ENCODE data around the gene COMMD10. TPM values are rescaled to one million over a fixed set of nuclear protein-coding genes. Genes with fewer than 3 reads are reported as not detected.

The COMMD10 gene
- total and polyA plus RNA-seq, 10 donors: 16.6 to 55.4 (median 42.9) TPM

DNA sequence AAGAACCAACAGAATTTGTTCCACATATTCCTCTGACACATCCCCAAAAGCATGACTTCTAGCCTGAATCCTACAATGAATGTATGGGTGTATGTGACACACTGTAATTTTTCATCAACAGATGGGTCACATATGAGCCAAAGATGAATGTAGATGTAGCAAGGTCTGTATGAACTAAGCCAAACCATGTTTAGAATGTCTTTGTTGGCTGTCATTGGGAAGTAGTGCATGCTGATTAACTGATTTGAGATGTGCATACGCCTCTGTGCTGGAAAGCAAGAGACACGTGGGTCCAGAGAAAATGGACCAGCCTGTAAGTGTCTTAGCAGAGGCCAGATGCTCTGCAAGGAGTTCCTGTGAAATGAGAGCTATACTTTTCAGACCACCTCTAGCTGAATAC, 222.0 kb downstream of the COMMD10 start:
- H3K27ac ChIP-seq: no peak overlapping the region
- peaks cover 0 to 81% (median 53%) of the 10 kb centered on the region in 6 donors for H3K36me3 ChIP-seq
- H3K27me3 ChIP-seq (replicated peaks in 1 of 7): no peaks in the 10 kb centered on the region
- H3K9me3 ChIP-seq: peaks cover 7 to 71% (median 61%) of the 10 kb centered on the region in 8 donors
- TF ChIP-seq POLR2A (IDR thresholded peaks at IDR 0.05) (no peak), POLR2AphosphoS5 (IDR thresholded peaks at IDR 0.05) (no peak)
- TF ChIP-seq, protein P1, sequence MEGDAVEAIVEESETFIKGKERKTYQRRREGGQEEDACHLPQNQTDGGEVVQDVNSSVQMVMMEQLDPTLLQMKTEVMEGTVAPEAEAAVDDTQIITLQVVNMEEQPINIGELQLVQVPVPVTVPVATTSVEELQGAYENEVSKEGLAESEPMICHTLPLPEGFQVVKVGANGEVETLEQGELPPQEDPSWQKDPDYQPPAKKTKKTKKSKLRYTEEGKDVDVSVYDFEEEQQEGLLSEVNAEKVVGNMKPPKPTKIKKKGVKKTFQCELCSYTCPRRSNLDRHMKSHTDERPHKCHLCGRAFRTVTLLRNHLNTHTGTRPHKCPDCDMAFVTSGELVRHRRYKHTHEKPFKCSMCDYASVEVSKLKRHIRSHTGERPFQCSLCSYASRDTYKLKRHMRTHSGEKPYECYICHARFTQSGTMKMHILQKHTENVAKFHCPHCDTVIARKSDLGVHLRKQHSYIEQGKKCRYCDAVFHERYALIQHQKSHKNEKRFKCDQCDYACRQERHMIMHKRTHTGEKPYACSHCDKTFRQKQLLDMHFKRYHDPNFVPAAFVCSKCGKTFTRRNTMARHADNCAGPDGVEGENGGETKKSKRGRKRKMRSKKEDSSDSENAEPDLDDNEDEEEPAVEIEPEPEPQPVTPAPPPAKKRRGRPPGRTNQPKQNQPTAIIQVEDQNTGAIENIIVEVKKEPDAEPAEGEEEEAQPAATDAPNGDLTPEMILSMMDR (IDR thresholded peaks at IDR 0.05 in 8 of 11, conservative IDR thresholded peaks at IDR 0.05 in 3 of 11): no peak
- 92 to 97% (median 97%) methylated on average over 2 of the region's 2 CpGs for WGBS, 5 donors
- H3K4me3 ChIP-seq: no peak overlapping the region
- DNase-seq: no peak
- intact Hi-C loops (cut with DNase I; ENCODE audit: low total_unique reads): no loop called here
- no peaks in the 10 kb centered on the region for H3K4me1 ChIP-seq

DNA sequence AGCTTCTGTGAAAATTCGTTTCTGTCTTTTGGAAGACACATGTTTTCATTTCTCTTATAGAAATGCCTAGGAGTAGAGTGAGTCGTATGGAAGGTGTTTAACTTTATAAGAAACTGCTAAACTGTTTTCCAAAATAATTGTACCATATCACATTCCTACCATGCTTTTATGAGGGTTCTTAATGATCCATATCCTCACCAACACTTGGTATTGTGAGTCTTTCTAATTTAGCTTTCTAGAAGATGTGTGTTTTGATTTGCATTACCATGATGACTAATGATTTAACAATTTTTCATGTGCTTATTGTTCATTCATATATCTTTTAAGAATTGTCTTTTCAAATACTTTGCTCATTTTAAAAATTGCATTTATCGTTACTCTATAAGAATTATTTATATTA, 223.6 kb downstream of the COMMD10 start:
- no peak overlapping the region for H3K4me3 ChIP-seq
- TF ChIP-seq, protein P1 (IDR thresholded peaks at IDR 0.05 in 8 of 11, conservative IDR thresholded peaks at IDR 0.05 in 3 of 11): no peak
- TF ChIP-seq POLR2AphosphoS5 (IDR thresholded peaks at IDR 0.05): no peak
- no peak for TF ChIP-seq POLR2A (IDR thresholded peaks at IDR 0.05)
- H3K27ac ChIP-seq: no peak overlapping the region
- H3K27me3 ChIP-seq (replicated peaks in 1 of 7): no peaks in the 10 kb centered on the region
- H3K4me1 ChIP-seq: peaks cover 0 to 7% (median 1%) of the 10 kb centered on the region in 6 donors
- DNase-seq: no peak
- intact Hi-C loops (cut with DNase I; ENCODE audit: low total_unique reads): no loop called here
- H3K9me3 ChIP-seq: peaks cover 7 to 71% (median 61%) of the 10 kb centered on the region in 8 donors
- WGBS, 5 donors: 95 to 99% (median 97%) methylated on average over 3 of the region's 3 CpGs
- H3K36me3 ChIP-seq: peaks cover 0 to 79% (median 50%) of the 10 kb centered on the region in 6 donors

DNA sequence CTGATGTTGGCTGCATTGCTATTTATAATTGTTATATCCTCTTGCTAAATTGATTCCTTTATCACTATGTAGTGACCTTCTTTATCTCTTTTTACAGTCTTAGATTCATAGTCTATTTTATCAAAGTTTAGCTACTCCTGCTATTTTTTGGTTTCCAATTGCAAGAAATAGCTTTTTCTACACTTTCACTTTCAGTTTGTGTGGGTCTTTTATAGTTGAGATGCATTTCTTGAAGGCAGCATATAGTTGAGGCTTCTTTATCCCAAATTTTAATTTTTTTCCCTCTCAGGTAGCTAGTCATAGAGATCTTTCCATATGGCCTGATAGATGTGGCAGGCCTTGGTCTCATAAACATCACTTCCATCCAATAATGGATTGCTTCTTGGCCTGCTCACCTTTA, 228.5 kb downstream of the COMMD10 start:
- Histone ChIP-seq H3K36me3 (peaks cover 0 to 79% (median 27%) of the 10 kb centered on the region in 6 donors), H3K27ac (peak overlapping the region in 1 of 8 donors; percentile 14), H3K4me3 (no peak overlapping the region), H3K4me1 (peaks cover 0 to 9% (median 3%) of the 10 kb centered on the region in 6 donors), H3K27me3 (replicated peaks in 1 of 7) (no peaks in the 10 kb centered on the region), H3K9me3 (peaks cover 4 to 53% (median 40%) of the 10 kb centered on the region in 8 donors)
- TF ChIP-seq, protein P1 (IDR thresholded peaks at IDR 0.05 in 8 of 11, conservative IDR thresholded peaks at IDR 0.05 in 3 of 11): no peak
- no peak for TF ChIP-seq POLR2AphosphoS5 (IDR thresholded peaks at IDR 0.05)
- TF ChIP-seq POLR2A (IDR thresholded peaks at IDR 0.05): no peak
- intact Hi-C loops (cut with DNase I; ENCODE audit: low total_unique reads): no loop called here
- DNase-seq: no peak

DNA sequence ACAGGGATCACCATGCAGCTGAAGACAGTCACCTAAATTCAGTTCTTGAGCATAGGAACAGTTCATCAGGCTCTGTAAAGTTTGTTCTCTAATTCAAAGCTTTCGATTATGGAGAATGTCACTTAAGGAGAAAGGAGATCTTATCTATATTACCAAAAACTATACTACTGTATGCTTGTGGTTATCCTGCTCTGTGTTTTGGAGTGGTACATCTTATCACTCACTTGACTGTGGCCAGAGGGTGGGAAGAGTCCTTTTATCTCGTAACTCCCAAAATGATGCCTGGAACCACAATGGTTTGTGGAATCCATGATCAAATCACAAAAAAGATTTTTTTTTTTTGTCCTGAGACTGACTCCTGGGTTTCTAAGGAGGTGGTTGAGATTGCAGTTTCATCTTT, 230.7 kb downstream of the COMMD10 start:
- no peak for DNase-seq
- H3K36me3 ChIP-seq: peaks cover 0 to 86% (median 40%) of the 10 kb centered on the region in 6 donors
- intact Hi-C loops (cut with DNase I; ENCODE audit: low total_unique reads): no loop called here
- TF ChIP-seq, protein P1 (IDR thresholded peaks at IDR 0.05 in 8 of 11, conservative IDR thresholded peaks at IDR 0.05 in 3 of 11): no peak
- H3K9me3 ChIP-seq: peaks cover 0 to 44% (median 30%) of the 10 kb centered on the region in 8 donors
- no peaks in the 10 kb centered on the region for H3K27me3 ChIP-seq (replicated peaks in 1 of 7)
- H3K4me3 ChIP-seq: no peak overlapping the region
- H3K27ac ChIP-seq: no peak overlapping the region
- H3K4me1 ChIP-seq: peaks cover 0 to 9% (median 3%) of the 10 kb centered on the region in 6 donors
- WGBS, 5 donors: 74 to 88% (median 76%) methylated on average over 2 of the region's 2 CpGs
